Nucleus accumbens (tissue), 56 donors: ENCODE data around the gene NCF1.
"Not testable (repeated sequence)": the region's sequence is repeated elsewhere in the genome, so short reads cannot be mapped to it uniquely, and the experiment has no call there.

Experiments used
- DNase-seq, 56 donors: peaks; one replicate each; lab custom pipeline; 2025; lab: John Stamatoyannopoulos, UW

NCF1 gene

GRCh38 chr7:74773760-74774750 is at the start of gene NCF1:
TSS of gene NCF1 (plus strand) at chr7:74774011. CDS start at chr7:74774032, 21 bp downstream.
- DNase-seq, result not testable (repeated sequence)

GRCh38 chr7:74725840-74726239 is 48.0 kb upstream of the NCF1 start:
- DNase-seq, result no peak

DNA sequence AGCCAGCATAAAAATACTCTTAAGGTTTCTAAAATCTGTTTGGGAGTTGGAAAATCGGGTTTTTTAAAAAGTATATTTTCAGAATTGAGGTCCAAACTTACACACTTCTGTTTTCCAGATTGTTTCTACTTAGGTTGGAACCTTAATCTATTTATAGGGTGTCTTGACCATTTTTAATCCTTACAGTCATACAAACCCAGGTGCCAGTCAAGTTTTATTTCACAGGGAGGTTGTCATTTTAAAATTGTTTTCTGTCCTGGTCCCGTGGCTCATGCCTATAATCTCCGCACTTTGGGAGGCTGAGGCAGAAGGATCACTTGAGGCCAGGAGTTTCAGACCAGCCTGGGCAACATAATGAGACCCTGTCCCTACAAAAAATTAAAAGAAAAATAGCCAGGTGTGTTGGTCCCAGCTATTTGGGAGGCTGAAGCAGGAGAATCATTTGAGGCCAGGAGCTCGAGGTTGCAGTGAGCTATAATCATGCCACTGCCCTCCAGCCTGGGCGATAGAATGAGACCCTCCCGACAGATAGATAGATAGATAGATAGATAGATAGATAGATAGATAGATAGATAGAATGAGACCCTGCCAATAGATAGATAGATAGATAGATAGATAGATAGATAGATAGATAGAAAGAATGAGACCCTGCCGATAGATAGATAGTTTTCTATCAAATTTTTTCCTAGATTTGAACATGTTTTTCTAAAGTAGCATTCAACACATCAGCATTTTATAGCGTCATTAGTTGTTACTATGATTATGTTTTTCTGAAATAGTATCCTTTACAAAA is 47.3 kb upstream of the NCF1 start:
- no peak for DNase-seq

DNA sequence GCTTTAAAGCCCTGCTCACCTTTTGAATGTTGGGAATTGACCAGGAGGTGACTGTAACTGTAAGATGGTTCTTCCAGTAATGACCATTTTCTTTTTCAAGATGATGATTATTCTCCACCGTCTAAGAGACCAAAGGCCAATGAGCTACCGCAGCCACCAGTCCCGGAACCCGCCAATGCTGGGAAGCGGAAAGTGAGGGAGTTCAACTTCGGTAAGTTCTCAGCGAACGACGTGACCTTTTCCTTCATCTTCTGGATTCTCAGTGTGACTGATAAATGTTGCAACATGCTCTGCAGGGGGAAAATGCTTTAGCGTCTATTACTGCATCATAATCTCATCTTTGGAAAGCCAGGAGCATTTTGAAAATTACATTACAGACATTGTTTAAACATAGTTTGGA is 45.1 kb upstream of the NCF1 start:
- DNase-seq, result not testable (repeated sequence)

DNA sequence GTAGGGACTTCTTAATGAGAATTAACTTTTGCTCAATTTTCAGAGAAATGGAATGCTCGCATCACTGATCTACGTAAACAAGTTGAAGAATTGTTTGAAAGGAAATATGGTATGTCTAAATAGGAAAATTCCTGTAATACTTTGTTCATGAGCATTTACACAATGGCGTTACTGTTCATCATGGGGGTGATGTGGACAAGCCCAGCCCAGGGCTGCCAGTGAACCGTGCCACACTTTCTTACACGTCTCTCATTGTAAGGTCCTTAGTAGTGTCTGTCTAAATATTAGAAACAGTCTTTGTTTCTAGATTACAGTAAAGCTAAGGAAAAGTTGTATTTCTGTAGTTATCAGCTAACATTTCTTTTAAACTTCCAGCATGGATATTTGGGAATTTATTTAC is 43.6 kb upstream of the NCF1 start:
- not testable (repeated sequence) for DNase-seq

GRCh38 chr7:74739974-74740703 is 33.7 kb upstream of the NCF1 start:
- DNase-seq, result not testable (repeated sequence)

DNA sequence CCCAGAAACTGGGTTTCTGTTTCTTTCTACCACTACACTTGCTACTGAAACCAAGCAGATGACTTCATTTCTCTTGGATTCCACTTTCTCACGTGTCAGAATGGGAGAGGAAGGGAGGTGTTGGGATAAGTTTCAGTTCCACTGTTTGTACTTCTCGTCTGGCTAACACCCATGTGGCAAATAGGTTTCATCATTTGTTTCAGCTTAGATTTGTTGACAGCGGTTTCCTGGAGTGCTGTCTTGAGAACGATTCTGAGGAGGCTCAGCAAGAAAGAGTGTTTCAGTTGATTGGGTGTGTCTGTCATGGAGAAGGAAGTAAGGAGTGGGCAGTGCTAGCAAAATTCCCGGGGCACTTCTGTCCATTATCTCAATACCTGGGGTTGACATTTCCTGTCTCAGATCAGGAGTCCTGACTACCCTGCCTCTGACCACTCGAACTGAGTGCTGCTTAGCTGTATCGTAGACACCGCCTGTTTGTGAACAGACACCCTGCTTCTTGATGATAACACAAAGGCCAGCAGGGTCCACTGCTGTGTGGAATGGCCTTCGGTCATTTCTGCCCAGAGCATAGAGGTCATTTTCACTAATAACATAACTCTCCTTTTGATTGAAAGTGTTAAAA is 29.8 kb upstream of the NCF1 start:
- not testable (repeated sequence) for DNase-seq

GRCh38 chr7:74753921-74754482 is 19.8 kb upstream of the NCF1 start:
- DNase-seq, result not testable (repeated sequence)

DNA sequence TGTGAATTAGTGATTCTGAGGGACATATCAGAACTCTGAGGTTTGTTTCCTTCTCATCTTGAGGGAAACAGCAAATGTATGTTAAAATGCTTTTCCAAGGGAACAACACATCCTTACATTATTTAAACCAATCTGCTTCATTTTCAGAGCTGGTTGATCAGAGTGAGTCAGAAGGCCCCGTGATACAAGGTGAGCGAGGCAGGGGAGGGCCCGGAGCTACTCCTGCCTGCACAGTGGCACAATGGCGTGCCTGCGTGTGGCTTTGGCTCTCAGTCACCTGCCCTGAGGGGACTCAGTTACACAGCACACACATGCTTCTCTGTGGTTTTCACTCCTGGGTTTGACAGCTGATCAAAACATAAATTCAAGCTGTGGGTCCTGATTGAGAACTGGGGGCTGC is 17.1 kb upstream of the NCF1 start:
- DNase-seq, result not testable (repeated sequence)

DNA sequence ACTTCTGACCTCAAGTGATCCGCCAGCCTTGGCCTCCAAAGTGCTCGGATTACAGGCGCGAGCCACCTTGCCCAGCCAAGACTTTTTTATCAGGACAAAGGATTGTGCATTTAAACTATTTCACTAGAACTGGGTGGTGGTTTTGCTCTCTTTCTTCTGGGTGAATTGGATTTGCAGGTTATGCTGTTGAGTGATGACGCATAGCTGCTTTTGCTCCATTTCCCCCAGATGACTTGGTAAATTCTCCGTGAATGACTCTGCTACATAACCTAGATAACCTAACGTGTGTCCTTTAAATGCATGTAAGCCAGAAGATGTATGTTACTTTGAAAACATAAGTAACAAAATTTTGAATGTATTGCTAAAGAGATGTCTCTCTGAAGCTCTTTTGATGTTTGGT is 15.5 kb upstream of the NCF1 start:
- DNase-seq, result not testable (repeated sequence)

- DNase-seq, result not testable (repeated sequence)
Measured at GRCh38 chr7:74758982-74759381, 14.8 kb upstream of the NCF1 start.

DNA sequence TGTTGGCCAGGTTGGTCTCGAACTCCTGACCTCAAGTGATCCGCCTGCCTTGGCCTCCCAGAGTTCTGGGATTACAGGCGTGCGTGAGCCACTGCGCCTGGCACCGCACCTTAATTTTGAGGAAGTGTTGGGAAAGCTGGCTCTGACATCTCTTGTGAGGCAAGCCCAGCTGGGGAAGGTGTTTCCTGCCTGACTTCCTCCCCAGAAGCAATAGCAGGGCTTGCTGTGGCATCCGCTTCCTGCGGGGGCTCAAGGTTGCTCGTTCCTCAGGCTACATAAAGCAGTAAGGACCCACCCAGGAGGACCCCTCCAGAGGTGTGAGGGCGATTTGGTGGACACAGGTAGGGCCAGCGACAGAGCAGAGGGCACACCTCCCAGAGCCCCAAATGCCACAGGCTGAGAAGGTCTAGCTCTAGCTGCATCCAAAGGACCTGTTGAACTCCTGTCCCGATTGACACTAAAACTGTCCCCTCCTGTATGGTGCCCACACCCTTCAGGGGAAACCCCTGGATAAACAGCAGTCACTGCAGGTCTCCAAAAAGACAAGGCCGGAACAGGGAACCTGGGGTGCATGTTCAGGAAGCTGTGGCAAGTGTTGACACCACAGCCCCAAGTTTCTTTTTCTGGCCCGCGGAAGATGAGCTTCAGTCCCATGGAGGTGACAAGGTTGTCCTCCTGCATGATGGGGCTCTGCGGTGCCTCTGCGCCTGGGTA is 8.4 kb upstream of the NCF1 start:
- not testable (repeated sequence) for DNase-seq

GRCh38 chr7:74766509-74766908 is 7.3 kb upstream of the NCF1 start:
- DNase-seq, result not testable (repeated sequence)

DNA sequence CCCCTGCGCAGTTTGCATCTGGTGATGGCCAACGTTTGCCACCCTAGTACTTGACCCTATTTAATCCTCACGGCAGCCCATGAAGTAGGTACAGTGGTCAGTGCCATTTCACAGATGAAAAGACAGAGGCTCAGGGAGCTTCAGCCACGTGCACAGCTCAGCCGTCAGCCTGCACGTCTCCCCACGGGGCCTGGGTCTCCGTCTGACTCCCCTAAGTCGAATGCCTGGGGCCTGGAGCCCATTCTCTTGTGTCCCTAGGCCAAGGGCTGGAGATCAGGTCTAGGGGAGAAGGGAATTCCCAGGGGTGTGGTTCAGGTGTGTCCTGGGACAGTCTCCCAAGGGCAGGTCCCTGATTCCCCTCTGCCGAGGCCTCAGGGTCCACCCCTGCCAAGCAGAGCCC is 6.8 kb upstream of the NCF1 start:
- not testable (repeated sequence) for DNase-seq

DNA sequence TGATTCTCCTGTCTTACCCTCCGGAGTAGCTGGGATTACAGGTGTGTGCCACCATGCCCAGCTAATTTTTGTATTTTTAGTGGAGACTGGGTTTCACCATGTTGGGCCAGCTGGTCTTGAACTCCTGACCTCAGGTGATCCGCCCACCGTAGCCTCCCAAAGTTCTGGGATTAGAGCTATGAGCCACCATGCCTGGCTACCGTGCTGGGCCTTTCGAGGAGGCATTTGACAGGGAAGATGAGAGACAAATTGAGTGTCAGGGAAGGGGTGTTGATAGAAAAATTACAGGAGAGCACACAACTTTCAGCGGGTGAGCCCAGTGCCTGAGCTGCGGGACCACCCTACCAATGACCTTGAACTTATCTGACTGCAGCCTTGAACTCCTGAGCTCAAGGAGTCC is 3.7 kb upstream of the NCF1 start:
- not testable (repeated sequence) for DNase-seq

GRCh38 chr7:74772093-74772492 is 1.7 kb upstream of the NCF1 start:
- DNase-seq, result not testable (repeated sequence)

DNA sequence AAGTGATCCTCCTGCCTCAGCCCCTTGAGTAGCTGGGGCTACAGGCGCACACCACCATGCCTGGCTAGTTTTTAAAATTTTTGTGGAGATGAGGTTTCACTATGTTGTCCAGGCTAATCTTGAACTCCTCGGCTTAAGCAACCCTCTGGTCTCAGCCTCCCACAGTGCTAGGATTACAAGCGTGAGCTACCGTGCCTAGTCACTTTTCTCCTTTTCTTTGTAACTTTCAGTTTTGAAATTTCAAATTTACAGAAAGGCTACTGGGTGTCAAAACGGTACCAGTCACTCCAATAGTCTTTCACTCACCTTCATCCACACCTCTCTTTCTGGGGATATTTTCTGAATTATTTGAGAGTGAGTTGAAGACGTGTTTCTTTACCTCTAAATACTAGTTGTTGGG is 1.3 kb downstream of the NCF1 start:
- not testable (repeated sequence) for DNase-seq

DNA sequence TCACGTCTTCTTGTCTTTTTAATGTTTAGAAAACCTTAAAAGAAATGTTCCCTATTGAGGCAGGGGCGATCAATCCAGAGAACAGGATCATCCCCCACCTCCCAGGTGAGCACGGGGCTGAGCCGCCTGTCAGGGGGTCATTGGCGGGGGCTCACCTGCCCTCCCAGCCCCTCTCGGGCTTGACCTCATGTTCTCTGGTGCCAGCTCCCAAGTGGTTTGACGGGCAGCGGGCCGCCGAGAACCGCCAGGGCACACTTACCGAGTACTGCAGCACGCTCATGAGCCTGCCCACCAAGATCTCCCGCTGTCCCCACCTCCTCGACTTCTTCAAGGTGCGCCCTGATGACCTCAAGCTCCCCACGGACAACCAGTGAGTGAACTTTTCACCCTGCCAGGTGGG is 5.2 kb downstream of the NCF1 start:
- DNase-seq, result not testable (repeated sequence)

- not testable (repeated sequence) for DNase-seq
Measured at GRCh38 chr7:74781746-74782145, 7.9 kb downstream of the NCF1 start.
